H1 (cell line): ENCODE data around the gene SNX6.
"Not testable (repeated sequence)": the region's sequence is repeated elsewhere in the genome, so short reads cannot be mapped to it uniquely, and the experiment has no call there.

Source experiments
- CBX5 ChIP-seq: fragments of 300-800, 300-1000 bp; sonication (generic); IDR thresholded peaks from 2 replicates; pipeline ENCODE4 v1.7.1; 2016; ENCODE audit warnings: antibody characterized with exemption, low read length, low read depth
- CHD2 ChIP-seq: IDR thresholded peaks from 2 replicates; pipeline ENCODE4 v1.6.1; 2012; ENCODE audit warnings: low read length, improper control_type of control experiment
- EZH2 ChIP-seq: fragments of 200-600 bp; sonication (generic); IDR thresholded peaks from 2 replicates; pipeline ENCODE4 v1.7.1; 2012; ENCODE audit warnings: low read depth, mild to moderate bottlenecking, moderate library complexity, low read length, inconsistent platforms; ENCODE audit not compliant: severe bottlenecking
- GABPA ChIP-seq: IDR thresholded peaks from 2 replicates; pipeline ENCODE4 v1.6.1; 2011; ENCODE audit warnings: mild to moderate bottlenecking, low read length, moderate library complexity, borderline replicate concordance; ENCODE audit not compliant: insufficient read depth
- JUN ChIP-seq: IDR thresholded peaks from 2 replicates; pipeline ENCODE4 v1.6.1; 2011; ENCODE audit warnings: low read depth, mild to moderate bottlenecking, improper control_type of control experiment, low read length
- SIN3A ChIP-seq, 2 experiments: IDR thresholded peaks in 1 of 2; conservative IDR thresholded peaks in 1 of 2; 2 replicates each; pipeline ENCODE4 v1.6.1; 2011 to 2012; ENCODE audit warnings: low read length in 2 of 2, improper control_type of control experiment in 1 of 2, low read depth in 1 of 2, mild to moderate bottlenecking in 1 of 2
- ZNF274 ChIP-seq: IDR thresholded peaks from 2 replicates; pipeline ENCODE4 v1.7.0; 2012; ENCODE audit warnings: low read length, borderline replicate concordance; ENCODE audit errors: extremely low read depth
- TF ChIP-seq, protein P1 (sequence below), 3 experiments: IDR thresholded peaks; 1 replicate in 2 of 3; 2 replicates in 1 of 3; pipeline versions ENCODE4 v1.5.1 to v1.6.1; 2011; ENCODE audit warnings: low read length in 3 of 3, mild to moderate bottlenecking in 3 of 3, inconsistent platforms in 2 of 3, low read depth in 1 of 3, moderate library complexity in 1 of 3; ENCODE audit not compliant: insufficient read depth in 1 of 3; ENCODE audit errors: control extremely low read depth in 1 of 3

GRCh38 chr14:34520304-34520970 is 109.5 kb downstream of the SNX6 start:
- TF ChIP-seq, protein P1, sequence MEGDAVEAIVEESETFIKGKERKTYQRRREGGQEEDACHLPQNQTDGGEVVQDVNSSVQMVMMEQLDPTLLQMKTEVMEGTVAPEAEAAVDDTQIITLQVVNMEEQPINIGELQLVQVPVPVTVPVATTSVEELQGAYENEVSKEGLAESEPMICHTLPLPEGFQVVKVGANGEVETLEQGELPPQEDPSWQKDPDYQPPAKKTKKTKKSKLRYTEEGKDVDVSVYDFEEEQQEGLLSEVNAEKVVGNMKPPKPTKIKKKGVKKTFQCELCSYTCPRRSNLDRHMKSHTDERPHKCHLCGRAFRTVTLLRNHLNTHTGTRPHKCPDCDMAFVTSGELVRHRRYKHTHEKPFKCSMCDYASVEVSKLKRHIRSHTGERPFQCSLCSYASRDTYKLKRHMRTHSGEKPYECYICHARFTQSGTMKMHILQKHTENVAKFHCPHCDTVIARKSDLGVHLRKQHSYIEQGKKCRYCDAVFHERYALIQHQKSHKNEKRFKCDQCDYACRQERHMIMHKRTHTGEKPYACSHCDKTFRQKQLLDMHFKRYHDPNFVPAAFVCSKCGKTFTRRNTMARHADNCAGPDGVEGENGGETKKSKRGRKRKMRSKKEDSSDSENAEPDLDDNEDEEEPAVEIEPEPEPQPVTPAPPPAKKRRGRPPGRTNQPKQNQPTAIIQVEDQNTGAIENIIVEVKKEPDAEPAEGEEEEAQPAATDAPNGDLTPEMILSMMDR (IDR thresholded peaks at IDR 0.05; ENCODE audit: control extremely low read depth in 1 of 3, insufficient read depth in 1 of 3, low read depth in 1 of 3, low read length in 3 of 3), result not testable (repeated sequence)
- not testable (repeated sequence) for TF ChIP-seq SIN3A (conservative IDR thresholded peaks at IDR 0.05 in 1 of 2, IDR thresholded peaks at IDR 0.05 in 1 of 2; ENCODE audit: low read depth in 1 of 2, low read length in 2 of 2); EZH2; CHD2; GABPA; ZNF274; JUN; CBX5
